Measurements from ENCODE around the gene MVD.
"Not testable (repeated sequence)": the region's sequence is repeated elsewhere in the genome, so short reads cannot be mapped to it uniquely, and the experiment has no call there.

Gene MVD

DNA sequence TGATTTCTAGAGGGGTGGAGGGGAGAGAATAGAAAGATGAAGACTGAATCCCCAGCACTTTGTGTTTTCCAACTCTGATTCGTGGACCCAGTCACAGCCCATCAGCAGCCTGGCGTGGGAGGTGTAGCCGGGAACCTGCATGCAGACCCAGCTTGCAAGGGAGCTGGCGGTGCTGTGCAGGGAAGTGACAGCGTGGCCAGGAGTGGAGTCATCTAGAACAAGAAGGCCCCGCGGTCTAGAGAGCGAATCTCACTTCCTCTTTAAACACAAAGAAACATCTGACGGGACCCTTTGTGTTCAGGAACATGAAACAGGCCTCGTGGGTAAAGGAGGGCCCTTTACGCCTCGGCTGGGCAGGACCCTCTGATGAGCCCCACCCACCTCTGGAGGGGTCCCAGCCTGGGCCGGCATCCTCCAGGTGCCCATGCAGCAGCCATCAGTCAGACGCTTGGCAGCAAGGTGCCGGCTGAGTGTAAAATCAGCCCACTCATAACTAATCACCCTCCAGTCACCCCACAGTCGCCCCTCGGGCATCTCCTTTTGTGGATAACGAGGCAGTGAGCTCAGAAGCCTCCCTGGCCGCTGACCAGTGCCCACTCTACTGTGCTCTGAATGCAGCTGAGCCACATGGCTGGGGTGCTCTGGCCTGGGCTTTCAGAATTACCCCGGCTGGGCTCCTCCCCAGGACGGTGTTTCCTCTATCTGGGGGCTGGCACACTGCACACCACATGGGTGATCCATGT, 19.0 kb upstream of the MVD start:
- no peak for DNase-seq (ENCODE audit: low read depth in 3 of 3)

DNA sequence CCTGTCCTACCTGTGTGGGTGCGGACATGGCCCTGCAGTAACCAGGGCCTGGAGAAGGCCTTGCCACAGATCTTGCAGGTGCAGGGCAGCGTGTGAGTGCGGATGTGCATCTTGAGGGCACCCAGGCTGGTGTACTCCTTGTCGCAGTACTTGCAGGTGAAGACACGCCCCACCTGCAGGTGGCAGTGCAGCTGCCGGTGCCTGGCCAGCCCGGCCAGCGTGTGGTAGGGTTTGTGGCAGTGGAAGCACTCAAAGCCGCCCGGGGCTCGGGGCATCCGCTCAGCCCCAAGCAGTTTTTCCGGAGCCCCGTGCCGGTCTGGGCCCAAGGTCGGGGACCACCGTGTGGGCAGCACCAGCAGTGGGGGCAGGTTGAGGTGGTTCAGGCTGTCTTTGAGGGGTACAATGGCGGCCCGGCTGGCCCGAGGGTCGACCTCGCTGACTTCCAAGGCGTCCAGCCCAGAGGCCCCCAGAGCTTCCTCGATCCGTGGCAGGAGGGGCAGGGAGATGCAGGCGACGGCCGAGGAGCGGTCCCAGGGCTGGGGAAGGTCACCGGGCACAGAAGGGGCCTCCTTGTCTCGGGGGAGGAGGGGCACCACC, 18.3 kb upstream of the MVD start:
- DNase-seq (ENCODE audit: low read depth in 3 of 3) = no peak

DNA sequence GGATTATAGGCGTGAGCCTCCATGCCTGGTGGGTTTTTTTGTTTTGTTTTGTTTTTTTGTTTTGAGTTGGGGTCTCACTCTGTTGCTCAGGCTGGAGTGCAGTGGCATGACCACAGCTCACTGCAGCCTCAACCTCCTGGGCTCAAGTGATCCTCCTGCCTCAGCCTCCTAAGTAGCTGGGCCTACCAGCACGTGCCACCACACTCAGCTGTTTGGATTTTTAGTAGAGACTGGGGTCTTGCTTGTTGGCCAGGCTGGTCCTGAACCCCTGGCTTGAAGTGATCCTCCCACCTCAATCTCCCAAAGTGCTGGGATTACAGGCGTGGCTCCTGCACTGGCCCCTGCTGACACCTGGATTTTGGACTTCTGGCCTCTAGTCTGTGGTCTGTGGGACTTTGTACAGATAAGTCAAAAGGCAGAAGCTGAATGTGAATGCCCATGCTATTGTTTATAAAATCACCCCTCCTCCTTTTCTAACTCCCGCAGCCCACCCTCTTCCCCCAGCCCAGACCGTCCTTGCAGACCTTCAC, 17.7 kb upstream of the MVD start:
- no peak for DNase-seq (ENCODE audit: low read depth in 3 of 3)

DNA sequence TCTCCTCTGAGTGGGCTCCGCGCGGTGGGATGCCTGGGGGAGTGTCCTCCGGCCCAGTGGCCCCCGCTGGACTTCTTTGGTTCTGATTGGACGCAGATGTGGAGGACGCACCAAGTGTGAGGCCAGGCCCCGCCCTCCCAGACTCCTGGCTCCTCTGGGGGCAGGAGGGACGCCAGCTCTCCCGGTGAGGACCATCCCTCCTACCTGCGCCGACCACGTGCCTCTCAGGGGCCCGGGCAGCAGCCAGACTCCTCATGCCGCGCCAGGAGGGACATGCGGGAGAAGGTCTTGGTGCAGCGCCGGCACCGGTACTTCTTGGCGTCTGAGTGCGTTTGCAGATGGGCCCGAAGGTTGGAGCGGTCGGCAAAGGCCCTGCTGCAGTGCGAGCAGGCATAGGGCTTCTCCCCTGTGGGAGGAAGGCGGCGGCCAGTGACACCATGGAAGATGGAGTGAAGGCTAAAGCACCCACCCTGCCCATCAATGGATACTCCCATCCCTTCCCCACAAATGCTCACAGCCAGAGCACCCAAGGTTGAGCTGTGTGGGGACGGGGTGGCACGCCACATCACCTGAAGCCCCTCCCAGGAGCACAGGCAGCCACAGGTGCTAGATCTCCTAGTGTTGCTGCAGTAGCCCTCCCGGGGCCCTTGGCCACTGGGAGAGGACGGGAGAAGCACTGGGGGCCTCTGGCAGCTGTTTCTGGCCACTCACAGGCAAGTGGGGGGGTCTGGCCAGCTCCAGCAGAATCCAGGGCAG, 15.5 kb upstream of the MVD start:
- DNase-seq (ENCODE audit: low read depth in 3 of 3) = no peak

DNA sequence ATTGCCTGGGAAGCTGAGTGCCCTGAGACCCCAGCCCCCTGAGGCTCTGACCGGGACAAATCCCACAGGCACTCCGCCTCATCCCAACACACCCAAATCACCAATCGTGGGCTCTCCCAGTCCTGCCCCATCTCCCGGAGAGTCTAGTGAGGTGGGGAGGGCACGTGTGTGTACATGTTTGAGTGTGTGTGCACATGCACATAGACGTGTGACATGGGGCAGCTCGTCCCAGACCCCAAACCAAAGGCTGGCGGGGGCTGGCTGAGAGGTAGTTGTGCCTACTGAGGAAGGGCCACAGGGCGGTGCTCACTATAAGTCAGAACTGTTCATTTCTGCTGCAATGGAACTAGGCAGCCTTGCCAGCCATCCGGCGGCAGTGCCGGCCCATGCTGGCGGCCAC, 14.8 kb upstream of the MVD start:
- DNase-seq (ENCODE audit: low read depth in 3 of 3) = no peak

DNA sequence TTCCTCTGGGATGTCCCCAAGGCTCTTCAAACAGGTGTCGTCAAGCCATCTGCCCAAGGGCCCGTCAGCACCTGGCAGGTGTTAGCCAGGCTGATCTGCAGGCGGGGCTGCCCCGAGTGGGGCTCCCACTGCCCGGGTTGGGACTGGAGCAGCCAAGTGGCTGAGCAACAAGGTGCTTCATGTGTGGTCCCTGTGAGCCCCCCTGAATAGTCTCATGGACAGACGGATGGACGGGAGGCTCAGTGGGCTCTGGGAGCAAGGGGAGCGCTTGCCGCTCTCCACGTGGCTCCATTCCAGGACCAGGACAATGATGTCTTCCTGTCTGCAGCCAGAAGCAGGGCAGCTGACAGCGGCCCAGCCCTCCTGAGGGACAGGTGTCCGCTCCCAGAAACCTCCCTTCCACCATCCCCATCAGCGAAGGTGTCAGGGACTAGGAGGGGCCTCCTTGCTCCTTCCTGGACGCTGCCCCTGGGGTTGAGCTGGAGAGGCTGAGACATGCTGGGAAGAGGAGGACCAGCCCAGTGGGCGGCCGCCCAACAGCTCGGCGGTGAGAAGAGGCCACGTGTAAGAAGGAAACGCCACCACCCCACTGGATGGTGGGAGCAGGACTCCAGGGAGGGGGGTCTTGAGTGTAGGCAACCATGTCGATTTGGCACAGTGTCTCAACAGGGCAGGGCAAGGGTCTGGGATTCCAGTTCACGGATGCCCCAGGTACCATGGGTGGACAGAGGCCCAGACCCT, 13.8 kb upstream of the MVD start:
- no peak for DNase-seq (ENCODE audit: low read depth in 3 of 3)

DNA sequence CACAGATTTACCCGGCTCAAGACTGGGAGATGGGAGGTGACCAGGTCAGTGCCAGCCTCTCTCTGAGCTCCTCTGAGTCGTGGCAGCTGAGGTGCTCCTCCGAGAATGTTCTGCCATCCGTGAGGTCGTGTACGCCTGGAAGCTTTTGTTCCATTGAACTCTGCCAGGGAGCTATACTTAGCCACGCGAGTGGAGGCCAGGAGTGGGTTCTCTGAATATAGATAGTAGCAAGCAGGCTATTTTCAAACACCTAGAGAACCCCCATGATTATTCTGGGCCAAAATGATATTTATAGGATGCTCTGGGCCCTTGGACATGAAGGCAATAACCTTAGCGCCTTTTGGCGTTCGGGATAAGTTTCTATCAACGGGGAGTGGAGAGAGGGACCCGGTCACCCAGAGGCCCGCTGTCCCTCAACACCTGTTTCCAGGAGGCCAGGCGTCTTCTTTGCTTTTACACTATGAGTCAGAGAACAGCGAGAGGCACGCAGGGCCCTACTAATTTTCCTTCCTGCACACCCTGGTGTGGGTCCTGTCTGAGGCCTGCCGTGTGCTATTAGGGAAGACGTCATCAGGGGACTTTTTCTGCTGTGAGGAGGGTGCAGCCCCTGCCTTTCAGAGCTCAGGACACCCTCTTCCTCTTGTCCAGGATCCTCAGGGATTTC, 11.0 kb upstream of the MVD start:
- no peak for DNase-seq (ENCODE audit: low read depth in 3 of 3)

DNA sequence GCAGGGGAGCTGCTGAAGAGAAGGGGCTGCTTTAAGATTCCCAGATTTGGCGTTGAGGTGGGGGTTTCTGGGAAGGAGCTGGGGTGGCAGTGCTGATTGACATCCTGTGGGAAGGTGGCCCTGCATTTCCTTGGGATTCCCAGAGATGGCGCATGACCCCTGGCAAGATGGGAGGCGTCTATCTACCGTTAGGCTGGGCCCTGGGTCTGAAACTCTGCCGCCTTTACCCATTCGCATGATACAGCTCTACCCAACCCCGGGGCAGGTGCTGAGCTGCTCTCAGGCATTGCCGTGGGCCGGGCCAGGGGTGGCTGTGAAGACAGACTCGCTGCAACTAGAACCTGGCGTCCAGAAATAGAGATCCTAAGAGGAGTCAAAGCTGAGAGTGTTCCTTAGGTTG, 9.9 kb upstream of the MVD start:
- DNase-seq (ENCODE audit: low read depth in 3 of 3) = no peak

DNA sequence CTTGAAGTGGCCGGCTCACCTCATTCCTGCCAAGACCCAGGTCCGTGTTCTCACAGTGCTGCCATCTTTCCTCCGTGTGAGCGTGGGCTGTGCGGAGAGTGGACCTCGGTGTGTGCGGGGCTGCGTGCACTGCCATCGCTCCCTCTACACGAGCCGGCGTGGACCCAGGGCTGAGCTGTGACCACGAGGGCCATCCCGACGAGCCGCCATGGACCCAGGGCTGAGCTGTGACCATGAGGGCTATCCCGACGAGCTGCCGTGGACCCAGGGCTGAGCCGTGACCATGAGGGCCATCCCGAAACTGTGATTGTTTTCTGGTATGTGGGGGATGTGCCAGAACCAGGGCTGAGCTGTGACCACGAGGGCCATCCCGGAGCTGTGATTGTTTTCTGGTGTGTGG, 8.9 kb upstream of the MVD start:
- no peak for DNase-seq (ENCODE audit: low read depth in 3 of 3)

DNA sequence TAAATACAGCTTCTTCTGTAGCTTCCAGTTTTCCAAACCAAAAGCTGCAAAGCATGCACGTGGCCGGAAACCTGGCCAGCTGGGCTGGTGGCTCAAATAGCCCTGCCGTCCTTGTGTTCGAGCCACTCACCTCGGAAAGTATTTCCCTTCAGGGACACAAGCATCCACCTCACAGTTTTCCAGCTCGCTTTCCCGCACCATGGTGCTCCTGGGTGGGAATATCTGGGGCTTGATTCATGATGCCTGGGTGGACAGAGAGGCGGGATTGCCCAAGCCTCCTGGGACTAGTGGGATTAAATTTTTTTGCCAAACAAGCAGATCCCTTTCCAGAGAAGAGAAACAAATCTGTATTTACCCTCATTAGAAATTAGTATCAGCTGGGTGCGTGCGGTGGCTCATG, 7.1 kb upstream of the MVD start:
- DNase-seq (ENCODE audit: low read depth in 3 of 3) = no peak

DNA sequence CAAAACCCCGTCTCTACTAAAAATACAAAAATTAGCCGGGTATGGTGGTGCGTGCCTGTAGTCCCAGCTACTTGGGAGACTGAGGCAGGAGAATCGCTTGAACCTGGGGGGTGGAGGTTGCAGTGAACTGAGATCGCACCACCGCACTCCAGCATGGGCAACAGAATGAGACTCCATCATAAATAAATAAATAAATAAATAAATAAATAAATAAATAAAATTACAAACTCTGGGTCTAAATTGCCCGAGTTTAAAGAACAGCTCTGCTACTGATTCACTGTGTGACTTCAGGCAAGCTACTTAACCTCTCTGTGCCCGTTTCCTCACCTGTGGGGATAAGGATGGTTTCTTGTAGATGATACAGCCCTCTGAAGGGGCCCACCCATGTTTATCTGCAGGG, 6.6 kb upstream of the MVD start:
- DNase-seq (ENCODE audit: low read depth in 3 of 3) = not testable (repeated sequence)

DNA sequence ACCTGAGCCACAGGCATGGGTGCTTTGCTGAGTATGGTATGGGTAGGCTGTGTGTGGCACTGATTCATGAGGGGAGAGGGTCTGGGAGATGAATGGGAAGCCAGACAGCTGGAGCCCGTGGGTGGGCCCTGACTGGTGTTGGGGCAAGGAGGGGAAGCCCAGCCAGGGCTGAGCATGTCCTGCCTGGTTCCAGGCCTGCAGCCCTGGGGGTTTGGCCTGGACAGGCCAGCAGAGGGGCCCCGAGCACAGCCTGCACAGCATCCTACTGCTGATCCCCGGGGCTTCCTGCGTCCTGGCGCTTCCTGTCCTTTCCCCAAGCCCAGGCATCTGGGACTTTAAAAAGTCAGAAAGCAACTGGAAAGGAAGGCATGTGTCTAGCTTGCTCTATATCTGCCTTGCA, 4.6 kb upstream of the MVD start:
- no peak for DNase-seq (ENCODE audit: low read depth in 3 of 3)

DNA sequence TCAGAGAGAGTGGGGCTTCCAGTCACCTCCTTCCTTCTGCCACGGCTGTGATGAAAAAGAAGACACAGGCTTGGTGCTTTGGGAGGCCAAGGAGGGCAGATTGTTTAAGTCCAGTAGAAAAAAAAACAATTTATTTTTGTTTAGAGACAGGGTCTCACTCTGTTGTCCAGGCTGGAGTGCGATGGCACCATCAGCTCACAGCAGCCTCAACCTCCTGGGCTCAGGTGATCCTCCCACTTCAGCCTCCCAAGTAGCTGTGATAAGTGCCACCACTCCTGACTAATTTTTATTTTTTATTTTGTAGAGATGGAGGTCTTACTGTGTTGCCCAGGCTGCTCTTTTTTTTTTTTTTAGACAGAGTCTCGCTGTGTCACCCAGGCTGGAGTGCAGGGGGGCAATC, 2.7 kb upstream of the MVD start:
- no peak for DNase-seq (ENCODE audit: low read depth in 3 of 3)

DNA sequence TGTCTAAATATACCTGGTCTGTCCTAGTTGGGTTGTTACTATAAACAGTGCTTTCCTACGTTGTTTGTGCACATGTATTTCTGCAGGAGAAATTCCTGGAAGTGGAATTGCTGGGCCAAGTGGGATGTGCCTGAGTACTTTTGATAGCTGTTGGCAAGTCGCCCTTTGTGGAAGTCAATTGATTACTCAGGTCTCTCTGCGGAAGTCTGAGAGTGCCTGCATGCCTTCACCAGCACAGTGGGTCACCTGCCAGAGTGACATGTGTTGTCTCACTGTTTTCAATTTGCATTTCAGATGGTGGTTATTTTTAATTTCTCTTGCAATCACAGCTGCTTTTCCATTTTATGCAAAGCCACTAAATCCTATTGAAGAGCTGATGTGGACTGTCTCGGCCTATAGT, 2.3 kb upstream of the MVD start:
- DNase-seq (ENCODE audit: low read depth in 3 of 3) = no peak

DNA sequence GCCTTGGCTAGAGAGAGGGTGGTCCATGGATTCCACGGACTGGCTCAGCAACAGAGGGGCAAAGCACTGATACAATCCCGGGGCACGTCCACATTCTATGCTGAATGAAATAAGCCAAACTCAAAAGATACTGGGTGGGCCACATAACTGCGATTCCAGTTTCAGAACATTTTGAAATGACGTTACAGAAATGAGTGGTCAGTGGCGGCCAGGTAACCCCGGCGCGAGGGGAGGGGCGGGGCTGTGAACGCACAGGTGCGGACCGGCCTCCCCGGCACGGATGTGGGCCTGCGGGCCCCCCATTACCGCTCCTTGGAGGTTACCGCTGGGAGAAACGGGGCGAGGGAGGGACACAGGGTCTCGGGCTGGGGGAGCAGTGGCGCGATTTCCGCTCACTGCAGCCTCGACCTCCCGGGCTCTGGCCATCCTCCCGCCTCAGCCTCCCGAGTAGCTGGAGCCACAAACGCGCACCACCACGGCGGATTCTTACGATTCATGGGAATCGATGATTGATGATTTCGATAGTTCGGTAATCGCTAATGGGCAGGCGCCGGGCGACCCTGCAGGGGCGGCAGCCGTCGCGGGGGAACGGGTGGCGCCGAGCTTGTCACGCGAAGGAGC, 559 bp downstream of the MVD start:
- no peak for DNase-seq (ENCODE audit: low read depth in 3 of 3)

DNA sequence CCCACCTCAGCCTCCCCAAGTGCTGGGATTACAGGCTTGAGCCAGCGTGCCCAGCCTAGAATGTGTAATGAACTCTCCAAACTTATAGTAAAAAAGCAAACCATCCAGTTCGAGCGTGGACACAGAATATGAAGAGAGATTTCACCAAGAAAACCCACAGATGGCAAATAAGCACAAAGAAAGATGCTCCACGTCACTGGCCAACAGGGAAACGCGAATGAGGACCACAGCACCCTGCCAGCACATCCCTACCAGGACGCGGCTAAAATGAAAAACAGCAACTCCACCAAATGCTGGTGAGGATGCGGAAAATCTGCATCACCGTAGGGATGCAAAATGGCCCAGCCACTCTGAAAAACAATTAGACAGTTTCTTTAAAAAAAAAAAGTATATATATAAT, 1.4 kb downstream of the MVD start:
- no peak for DNase-seq (ENCODE audit: low read depth in 3 of 3)

DNA sequence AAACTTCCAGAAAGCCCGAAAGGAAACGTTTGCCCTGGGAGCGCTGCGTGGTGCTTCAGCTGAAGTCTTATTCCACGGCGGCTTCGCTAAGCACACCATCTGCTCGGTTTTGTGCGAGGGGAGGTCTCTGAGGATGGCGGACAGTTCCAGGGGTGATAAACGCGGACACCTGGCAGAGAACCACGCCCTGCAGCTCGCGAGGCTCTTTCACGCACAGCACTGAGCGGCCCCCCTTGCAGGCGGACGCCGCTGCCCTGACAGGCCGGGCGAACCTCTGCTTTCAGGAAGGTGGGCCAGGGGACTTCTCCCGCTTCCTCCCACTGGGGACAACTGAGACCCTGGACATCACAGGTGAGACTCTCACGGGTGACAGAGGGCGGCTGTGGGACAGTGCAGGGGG, 3.7 kb downstream of the MVD start:
- DNase-seq (ENCODE audit: low read depth in 3 of 3) = no peak

DNA sequence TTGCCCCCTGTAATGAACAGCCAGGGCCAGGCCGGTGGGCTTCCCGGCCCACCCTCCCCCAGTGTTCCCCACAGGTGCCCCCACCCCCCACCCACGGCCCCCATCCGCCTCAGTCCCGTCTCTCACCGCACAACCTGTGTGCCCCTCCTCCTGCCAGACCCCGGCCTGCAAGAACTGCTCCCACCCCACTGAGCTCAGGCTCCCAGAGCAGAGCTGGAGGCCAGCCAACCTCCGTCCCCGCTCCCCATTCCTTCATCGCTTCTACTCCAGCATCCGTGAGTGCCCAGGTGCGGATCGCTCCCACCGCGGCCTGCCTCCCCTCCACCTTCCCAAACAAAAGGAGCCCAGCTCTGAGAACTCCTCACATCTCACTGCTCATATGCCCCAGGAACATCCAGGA, 4.2 kb downstream of the MVD start:
- no peak for DNase-seq (ENCODE audit: low read depth in 3 of 3)

DNA sequence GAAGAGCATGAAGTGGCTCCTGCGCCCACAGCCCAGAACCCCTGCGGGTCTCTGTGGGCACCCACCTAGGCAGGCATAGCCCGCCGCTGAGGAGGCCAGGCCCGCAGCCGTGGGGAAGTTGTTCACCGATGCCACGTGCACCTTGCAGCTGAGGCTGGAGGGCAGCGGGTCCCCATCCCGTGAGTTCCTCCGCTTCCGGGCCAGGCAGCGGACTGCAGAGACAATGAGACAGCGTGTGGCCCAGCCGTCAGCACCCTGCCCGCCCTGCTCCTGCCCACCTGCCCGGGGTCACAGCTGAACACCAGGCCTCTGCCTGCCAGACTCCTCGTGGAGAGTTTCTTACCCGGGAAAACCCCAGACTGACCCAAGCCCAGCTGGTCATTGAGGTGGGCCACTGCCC, 5.5 kb downstream of the MVD start:
- DNase-seq (ENCODE audit: low read depth in 3 of 3) = no peak

DNA sequence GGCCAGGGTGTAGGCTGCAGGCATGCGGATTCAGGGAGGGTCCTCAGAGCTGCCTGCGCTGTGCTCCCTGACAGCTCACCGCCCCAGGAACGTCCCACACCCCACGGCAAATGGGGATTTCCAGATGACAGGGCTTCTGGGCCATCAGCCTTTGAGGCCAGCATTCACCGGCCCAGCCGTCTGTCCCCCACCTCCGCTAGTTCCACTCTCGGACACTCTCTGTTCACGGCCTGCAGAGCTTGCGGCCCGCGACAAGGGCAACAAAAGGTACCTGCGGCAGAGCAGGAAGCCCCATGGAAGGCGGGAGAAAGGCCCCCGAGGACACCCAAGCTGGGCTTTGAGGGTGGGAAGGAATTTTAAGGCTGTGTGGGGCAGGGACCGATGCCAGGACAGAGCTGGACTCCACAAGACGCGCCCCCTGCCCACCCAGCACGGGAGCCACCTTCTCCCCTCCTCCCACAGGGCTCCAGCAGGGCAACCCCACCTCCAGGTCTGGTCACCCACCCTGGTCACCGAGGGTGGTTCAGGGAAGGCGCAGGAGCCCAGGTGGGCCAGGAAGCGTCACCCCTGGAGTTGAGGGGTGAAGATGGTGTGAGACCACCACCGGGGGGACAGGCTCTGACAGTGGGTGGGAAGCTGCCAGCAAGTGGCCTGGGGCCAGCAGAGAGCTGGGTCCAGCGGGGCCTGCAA, 6.5 kb downstream of the MVD start:
- DNase-seq (ENCODE audit: low read depth in 3 of 3) = no peak

Measured in stimulated activated CD4-positive, alpha-beta T cell treated with anti-CD3 and anti-CD28 coated beads, TNF-alpha, amount 100 ng/mL, for 4 hours (primary cell).